HG02973 (cell line): ENCODE measurements around the gene PSENEN.
"Not testable (repeated sequence)": the region's sequence is repeated elsewhere in the genome, so short reads cannot be mapped to it uniquely, and the experiment has no call there.

Experiments
- ATAC-seq: cut with Tn5 transposase; IDR thresholded peaks from one replicate; pipeline ENCODE4 v1.9.1; 2021; ENCODE audit warnings: moderate library complexity; ENCODE audit not compliant: unreplicated experiment

PSENEN gene

GRCh38 chr19:35768082-35768421 is 22.6 kb downstream of the PSENEN start:
- ATAC-seq, result no peak

GRCh38 chr19:35772362-35772761 is 26.9 kb downstream of the PSENEN start:
- not testable (repeated sequence) for ATAC-seq

DNA sequence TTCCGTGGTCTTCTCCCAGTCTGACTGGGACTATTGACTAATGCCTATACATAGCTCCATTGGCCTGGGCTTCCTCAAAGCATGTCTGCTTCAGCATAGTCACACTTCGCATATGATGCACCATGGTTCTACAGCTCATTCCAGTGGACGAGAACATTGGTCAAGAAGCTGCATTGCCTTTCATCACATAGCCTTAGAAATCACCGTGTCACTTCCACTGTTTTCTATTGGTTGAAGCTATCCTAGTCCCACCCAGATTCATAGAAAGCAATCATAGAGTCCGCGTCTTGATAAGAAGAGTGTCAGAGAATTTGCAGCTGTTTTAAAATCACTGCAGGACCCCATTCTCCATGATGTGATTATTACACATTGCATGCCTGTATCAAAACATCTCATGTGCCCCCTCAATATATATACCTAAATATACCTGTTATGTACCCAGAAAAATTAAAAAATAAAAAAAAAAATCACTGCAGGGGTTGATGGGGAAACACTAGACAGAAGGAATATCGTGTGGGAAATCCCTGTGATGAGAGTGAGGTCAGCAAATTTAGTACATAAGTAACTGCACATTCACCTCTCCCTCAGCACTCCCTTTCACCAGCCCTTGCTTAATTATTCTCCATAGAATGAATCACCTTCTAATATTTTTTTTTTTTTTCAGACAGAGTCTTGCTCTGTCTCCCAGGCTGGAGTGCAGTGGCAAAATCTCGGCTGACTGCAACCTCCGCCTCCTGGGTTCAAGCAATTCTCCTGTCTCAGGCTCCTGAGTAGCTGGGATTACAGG is 27.8 kb downstream of the PSENEN start:
- no peak for ATAC-seq

DNA sequence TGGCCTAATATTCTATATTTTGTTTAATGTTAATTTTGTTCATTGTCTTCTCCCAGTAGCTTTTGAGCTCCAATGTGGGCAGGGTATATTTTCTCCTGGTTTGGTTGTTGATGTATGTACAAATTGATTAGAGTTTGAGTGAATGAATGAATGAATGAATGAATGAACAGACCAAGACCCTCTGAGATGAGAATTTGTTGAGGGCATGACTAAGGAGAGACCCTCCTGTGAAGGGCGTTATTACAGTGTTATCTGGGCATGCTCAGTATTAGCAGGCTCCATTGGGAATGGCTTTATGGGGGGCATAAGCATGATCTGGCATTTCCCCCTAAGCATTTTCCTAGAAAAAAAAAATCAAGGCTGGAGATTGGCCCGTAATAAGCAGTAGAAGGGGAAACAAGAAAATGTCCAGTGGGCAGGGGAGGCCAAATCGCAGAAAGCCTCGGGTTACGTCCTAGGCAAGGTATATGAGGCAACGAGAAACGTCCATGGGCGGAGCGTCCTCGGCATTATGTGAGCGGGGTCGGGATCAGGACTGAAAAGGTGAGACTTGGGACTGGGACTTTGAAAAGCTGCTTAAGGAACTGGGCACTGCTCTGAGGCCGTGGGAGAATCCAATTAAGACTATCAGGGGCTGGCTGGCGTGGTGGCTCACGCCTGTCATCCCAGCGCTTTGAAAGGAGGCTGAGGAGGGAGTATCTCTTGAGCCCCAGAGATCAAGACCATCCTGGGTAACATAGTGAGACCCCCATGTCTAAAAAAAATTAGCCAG is 29.0 kb downstream of the PSENEN start:
- ATAC-seq, result no peak

- ATAC-seq, result no peak
Measured at GRCh38 chr19:35775046-35775297, 29.5 kb downstream of the PSENEN start.

DNA sequence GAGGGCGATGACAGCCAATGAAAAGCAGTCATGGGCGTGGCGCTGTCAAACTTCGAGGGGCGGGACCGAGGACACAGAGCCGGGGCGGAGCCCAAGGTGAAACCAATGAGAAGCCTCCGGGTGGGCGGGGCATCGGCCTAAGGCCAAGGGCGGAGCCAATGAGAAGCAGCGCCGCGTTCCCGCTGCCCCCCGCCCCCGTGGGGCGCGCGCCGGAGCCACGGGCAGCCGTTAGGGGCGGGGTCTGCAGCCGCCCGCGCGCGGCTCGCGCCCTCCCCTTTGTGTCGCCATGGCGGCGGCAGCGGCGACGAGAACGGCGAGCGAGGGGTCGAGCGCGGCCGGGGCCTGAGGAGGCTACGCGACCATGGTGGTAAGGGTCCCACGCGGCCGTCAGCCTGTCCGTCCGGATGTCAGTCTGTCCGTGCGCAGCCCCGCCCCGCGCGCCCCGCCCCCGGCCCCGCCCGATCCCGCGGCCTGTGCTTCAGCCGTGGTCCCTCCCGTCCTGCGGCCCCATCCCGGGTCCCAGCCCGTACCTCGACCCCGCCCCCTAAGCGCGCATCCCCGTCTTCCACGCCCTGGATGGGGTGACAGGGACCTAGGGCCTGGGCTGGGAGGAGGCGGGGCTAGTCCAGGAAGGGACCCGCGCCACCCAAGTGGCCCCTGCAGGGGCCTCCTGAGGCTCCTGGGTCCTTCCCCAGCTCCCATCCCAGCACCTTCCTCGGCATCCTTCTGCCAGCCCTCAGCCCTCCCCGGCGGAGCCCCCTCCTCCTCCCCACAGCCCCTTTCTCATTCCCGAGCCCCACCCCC is 30.0 kb downstream of the PSENEN start, which contains the start of gene ARHGAP33:
Gene ARHGAP33, plus strand, starts transcription at position 267 of the 804 bp plus-strand sequence. Its CDS starts 95 bp downstream, at position 362.
- peak; percentile 95 for ATAC-seq

DNA sequence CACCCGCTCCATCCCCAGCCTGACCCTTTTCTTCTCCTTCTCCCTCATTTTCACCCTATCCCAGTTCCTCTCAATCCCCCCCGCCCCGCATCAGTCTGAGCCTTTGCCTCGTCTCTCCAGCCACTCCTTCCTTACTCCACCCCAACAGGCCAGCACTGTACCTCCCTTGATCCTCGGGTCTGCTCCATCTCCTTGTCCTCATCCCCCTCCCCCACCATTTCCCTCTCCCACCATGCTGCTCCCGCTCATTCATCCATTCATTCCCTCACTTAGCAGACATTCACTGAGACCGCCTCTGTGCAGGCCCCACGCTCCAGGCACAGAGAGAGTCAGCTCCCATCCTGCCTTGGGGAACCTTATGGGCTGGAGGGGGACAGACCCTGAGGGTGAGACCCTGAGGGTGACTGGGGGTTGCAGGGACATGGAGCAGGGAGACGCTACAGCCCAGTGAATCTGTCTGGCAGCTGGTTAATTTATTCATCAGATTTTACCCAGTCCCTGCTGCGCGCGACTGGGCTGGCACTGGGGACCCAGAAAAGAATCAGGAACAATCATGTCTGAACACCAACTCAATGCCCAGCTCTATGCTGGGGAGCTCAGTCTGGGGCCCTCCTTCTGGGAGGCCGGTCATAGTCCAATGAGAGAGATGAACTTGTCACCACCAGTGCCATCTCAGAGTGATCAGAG is 30.8 kb downstream of the PSENEN start:
- no peak for ATAC-seq

- ATAC-seq, result no peak
Measured at GRCh38 chr19:35777086-35777841, 31.8 kb downstream of the PSENEN start.

GRCh38 chr19:35777961-35778360 is 32.5 kb downstream of the PSENEN start:
- ATAC-seq, result no peak

DNA sequence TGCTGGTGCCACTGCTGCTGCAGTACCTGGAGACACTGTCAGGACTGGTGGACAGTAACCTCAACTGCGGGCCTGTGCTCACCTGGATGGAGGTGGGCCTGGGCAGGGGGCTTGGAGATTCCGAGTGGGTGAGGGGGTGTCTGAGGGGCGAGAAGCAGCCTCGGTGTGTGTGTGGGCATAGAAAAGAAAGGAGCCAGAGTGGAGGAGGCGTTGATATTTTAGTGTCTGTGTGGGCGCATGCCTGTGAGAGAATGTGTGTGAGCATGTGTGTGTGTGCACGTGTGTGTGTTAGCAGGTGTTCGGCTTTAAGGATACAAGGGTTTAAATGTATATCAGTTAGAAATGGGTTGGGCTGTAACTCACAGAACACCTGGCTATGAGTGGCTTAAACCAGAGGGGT is 33.6 kb downstream of the PSENEN start:
- ATAC-seq, result no peak

- no peak for ATAC-seq
Measured at GRCh38 chr19:35780058-35780457, 34.6 kb downstream of the PSENEN start.

DNA sequence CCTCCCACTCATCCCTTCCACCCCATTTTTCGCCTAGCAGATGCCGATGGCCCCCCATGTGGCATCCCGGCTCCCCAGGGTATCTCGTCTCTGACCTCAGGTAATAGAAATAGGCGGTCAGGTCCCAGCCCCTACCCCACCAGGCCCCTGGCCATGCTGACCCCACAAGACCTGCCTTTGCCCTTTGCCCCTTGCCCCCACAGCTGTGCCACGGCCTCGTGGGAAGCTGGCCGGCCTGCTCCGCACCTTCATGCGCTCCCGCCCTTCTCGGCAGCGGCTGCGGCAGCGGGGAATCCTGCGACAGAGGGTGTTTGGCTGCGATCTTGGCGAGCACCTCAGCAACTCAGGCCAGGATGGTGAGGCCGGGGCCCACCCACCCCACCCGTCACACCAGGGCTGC is 35.3 kb downstream of the PSENEN start:
- ATAC-seq, result no peak

GRCh38 chr19:35781650-35782049 is 36.2 kb downstream of the PSENEN start:
- ATAC-seq, result no peak

- no peak for ATAC-seq
Measured at GRCh38 chr19:35782589-35782988, 37.1 kb downstream of the PSENEN start.

DNA sequence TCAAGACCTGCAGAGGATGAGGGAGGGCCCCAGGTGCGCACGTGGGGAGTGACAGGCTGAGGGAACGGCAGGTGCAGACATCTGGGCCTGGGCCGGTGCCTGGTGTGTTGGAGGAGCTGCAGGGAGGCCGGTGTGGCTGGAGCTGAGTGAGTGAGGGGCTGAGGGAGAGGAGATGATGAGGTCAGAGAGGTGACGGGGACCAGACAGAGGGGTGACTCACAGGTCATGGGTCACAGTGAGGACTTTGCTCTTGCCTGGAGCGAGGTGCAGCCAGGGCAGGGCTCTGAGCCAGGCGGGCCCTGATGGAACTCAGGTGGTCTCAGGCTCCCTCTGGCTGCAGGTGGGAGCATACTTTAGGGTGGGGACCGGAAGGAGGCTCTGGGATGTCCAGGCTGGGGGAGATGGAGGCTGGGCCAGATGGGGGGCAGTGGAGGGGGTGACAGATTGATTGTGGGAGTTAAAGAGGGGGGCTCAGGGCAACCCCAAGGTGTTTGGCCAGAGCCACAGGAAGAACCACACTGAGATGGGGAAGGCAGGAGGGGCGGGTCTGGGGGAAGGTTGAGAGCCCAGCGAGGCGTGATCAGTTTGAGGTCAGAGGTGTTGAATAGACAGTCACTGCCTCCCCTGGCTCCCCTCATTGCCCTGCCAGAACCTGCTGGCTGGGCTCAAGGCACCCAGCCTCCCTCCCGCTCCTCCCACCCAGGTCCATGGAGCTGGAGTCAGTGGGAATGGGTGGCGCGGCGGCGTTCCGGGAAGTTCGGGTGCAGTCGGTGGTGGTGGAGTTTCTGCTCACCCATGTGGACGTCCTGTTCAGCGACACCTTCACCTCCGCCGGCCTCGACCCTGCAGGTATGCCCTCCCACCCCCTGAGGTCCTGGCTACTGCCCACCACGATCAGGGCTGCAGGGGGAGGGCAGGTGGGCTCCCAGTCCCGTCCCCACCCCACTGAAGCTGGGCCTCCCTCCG is 38.3 kb downstream of the PSENEN start:
- no peak for ATAC-seq

DNA sequence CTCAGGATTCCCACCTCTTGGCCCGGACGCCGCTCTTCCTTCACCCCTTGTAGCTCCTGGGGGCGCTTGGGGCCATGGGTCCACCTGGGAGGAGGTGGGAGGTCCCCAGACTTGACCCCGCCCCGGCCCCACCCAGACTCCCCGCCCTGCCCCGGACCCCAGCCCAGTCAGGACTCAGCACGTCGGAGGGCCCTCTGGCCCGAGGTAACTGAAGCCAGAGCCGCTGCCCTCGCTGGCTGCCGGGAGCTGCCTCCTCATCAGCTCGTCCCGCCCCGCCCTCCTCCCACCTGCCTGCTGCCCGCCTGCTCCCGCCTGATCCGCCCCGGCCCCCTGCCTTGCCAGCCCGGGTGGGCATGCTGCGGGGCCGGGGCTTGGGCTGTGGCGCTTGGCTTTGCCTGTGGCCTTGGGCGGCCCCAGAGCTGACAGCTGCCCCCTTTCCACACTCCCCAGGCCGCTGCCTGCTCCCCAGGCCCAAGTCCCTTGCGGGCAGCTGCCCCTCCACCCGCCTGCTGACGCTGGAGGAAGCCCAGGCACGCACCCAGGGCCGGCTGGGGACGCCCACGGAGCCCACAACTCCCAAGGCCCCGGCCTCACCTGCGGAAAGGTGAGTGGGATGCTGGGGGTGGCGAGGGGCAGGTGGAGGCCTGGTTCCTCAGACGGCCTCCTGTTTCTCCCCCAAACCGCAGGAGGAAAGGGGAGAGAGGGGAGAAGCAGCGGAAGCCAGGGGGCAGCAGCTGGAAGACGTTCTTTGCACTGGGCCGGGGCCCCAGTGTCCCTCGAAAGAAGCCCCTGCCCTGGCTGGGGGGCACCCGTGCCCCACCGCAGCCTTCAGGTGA is 39.3 kb downstream of the PSENEN start:
- no peak for ATAC-seq

DNA sequence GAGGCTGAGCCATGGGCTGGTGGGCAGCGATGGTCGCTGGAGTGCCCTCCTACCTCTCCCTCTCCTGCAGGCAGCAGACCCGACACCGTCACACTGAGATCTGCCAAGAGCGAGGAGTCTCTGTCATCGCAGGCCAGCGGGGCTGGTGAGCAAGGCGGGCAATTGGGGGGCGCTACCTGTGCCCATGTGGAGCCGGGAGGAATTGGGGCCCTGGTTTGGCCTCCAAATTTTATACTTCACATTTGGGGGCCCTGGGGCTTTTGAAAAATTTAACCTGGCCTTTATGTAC is 39.8 kb downstream of the PSENEN start:
- no peak for ATAC-seq

DNA sequence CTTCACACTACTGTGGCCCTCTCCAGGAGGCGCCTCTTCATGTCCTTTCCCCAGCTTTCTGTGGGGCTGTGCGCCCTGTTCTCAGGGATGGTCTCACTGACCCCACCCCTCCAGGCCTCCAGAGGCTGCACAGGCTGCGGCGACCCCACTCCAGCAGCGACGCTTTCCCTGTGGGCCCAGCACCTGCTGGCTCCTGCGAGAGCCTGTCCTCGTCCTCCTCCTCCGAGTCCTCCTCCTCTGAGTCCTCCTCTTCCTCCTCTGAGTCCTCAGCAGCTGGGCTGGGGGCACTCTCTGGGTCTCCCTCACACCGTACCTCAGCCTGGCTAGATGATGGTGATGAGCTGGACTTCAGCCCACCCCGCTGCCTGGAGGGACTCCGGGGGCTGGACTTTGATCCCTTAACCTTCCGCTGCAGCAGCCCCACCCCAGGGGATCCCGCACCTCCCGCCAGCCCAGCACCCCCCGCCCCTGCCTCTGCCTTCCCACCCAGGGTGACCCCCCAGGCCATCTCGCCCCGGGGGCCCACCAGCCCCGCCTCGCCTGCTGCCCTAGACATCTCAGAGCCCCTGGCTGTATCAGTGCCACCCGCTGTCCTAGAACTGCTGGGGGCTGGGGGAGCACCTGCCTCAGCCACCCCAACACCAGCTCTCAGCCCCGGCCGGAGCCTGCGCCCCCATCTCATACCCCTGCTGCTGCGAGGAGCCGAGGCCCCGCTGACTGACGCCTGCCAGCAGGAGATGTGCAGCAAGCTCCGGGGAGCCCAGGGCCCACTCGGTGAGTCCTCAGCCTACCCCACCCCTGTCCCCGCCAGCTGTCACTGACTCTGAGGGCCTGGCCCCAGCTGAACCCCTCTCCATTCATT is 41.1 kb downstream of the PSENEN start:
- no peak for ATAC-seq
